H9 (cell line): ENCODE measurements around the gene IL17RE. TPM values are rescaled to one million over a fixed set of nuclear protein-coding genes. Genes with fewer than 3 reads are reported as not detected.

Source experiments
- DNase-seq: peaks from one replicate; pipeline ENCODE4 v3.0.0-alpha.2; 2017
- H2AFZ ChIP-seq: one replicate; pipeline ENCODE4 v1.6.1; 2013; ENCODE audit warnings: mild to moderate bottlenecking, low read length, control low read depth, moderate library complexity
- H2AK5ac ChIP-seq: 2 replicates; pipeline ENCODE4 v1.6.1; 2013; ENCODE audit warnings: low read length, control low read depth, mixed read lengths; ENCODE audit not compliant: insufficient read length
- H2BK120ac ChIP-seq: one replicate; pipeline ENCODE4 v1.6.1; 2013; ENCODE audit warnings: low read depth, mild to moderate bottlenecking, low read length, control low read depth, inconsistent platforms; ENCODE audit not compliant: poor library complexity, severe bottlenecking
- H2BK12ac ChIP-seq: 2 replicates; pipeline ENCODE4 v1.6.1; 2013; ENCODE audit warnings: low read length, control low read depth, mixed read lengths, low read depth; ENCODE audit not compliant: insufficient read length
- H2BK15ac ChIP-seq: 2 replicates; pipeline ENCODE4 v1.6.1; 2013; ENCODE audit warnings: low read depth, low read length, control low read depth
- H2BK20ac ChIP-seq: one replicate; pipeline ENCODE4 v1.6.1; 2013; ENCODE audit warnings: low read depth, mild to moderate bottlenecking, low read length, control low read depth, inconsistent platforms; ENCODE audit not compliant: poor library complexity, severe bottlenecking
- H2BK5ac ChIP-seq: 2 replicates; pipeline ENCODE4 v1.6.1; 2013; ENCODE audit warnings: low read length, control low read depth, mixed read lengths; ENCODE audit not compliant: insufficient read length
- H3K14ac ChIP-seq: 2 replicates; pipeline ENCODE4 v1.6.1; 2013; ENCODE audit warnings: low read length, control low read depth; ENCODE audit not compliant: insufficient read depth
- H3K18ac ChIP-seq: 2 replicates; pipeline ENCODE4 v1.6.1; 2013; ENCODE audit warnings: low read depth, mild to moderate bottlenecking, mixed read lengths, low read length, control low read depth; ENCODE audit not compliant: insufficient read length
- H3K23ac ChIP-seq: 2 replicates; pipeline ENCODE4 v1.6.1; 2013; ENCODE audit warnings: low read length, control low read depth, mixed read lengths, low read depth; ENCODE audit not compliant: insufficient read length
- H3K23me2 ChIP-seq: 2 replicates; pipeline ENCODE4 v1.6.1; 2013; ENCODE audit warnings: low read depth, mild to moderate bottlenecking, mixed read lengths, low read length, control low read depth; ENCODE audit not compliant: insufficient read length, poor library complexity, severe bottlenecking
- H3K27ac ChIP-seq: 2 replicates; pipeline ENCODE4 v1.5.1; 2013; ENCODE audit warnings: low read length, control low read depth, mixed read lengths, low read depth; ENCODE audit not compliant: insufficient read length
- H3K27me3 ChIP-seq: 2 replicates; pipeline ENCODE4 v1.6.1; 2013; ENCODE audit warnings: low read length, control low read depth, inconsistent platforms; ENCODE audit not compliant: insufficient read depth
- H3K4ac ChIP-seq: 2 replicates; pipeline ENCODE4 v1.6.1; 2013; ENCODE audit warnings: low read depth, mild to moderate bottlenecking, control low read depth, inconsistent platforms, low read length, moderate library complexity
- H3K4me1 ChIP-seq: 2 replicates; pipeline ENCODE4 v1.6.1; 2013; ENCODE audit warnings: low read length, control low read depth, inconsistent platforms; ENCODE audit not compliant: insufficient read depth
- H3K4me2 ChIP-seq: 2 replicates; pipeline ENCODE4 v1.6.1; 2013; ENCODE audit warnings: low read length, control low read depth, mixed read lengths; ENCODE audit not compliant: insufficient read length, insufficient read depth
- H3K56ac ChIP-seq: 2 replicates; pipeline ENCODE4 v1.6.1; 2013; ENCODE audit warnings: low read depth, mild to moderate bottlenecking, mixed read lengths, low read length, control low read depth; ENCODE audit not compliant: insufficient read length
- H3K79me1 ChIP-seq: 2 replicates; pipeline ENCODE4 v1.6.1; 2013; ENCODE audit warnings: low read depth, mild to moderate bottlenecking, moderate library complexity, low read length, control low read depth, inconsistent platforms; ENCODE audit not compliant: insufficient read depth, poor library complexity, severe bottlenecking
- H3K79me2 ChIP-seq: 2 replicates; pipeline ENCODE4 v1.6.1; 2013; ENCODE audit warnings: low read length, control low read depth, inconsistent platforms; ENCODE audit not compliant: insufficient read depth
- H3K9ac ChIP-seq: 2 replicates; pipeline ENCODE4 v1.6.1; 2013; ENCODE audit warnings: low read length, control low read depth, mixed read lengths; ENCODE audit not compliant: insufficient read length; ENCODE audit errors: extremely low read depth
- H3K9me3 ChIP-seq: one replicate; pipeline ENCODE4 v1.6.1; 2013; ENCODE audit warnings: low read depth, low read length, inconsistent platforms; ENCODE audit not compliant: control insufficient read depth
- H3T11ph ChIP-seq: one replicate; pipeline ENCODE4 v1.6.1; 2013; ENCODE audit warnings: mild to moderate bottlenecking, low read length, control low read depth, inconsistent platforms
- H4K20me1 ChIP-seq: one replicate; pipeline ENCODE4 v1.6.1; 2013; ENCODE audit not compliant: control insufficient read depth, insufficient read length, insufficient read depth
- H4K5ac ChIP-seq: 2 replicates; pipeline ENCODE4 v1.6.1; 2013; ENCODE audit warnings: low read depth, mild to moderate bottlenecking, mixed read lengths, low read length, control low read depth; ENCODE audit not compliant: insufficient read length
- H4K8ac ChIP-seq: replicated peaks from 2 replicates; pipeline ENCODE4 v1.6.1; 2013; ENCODE audit warnings: low read length, control low read depth, mixed read lengths, low read depth; ENCODE audit not compliant: insufficient read length
- H4K91ac ChIP-seq: 2 replicates; pipeline ENCODE4 v1.6.1; 2013; ENCODE audit warnings: low read depth, mild to moderate bottlenecking, moderate library complexity, mixed read lengths, low read length, control low read depth; ENCODE audit not compliant: insufficient read length
- H3K27ac Mint-ChIP-seq, 3 experiments: 2 replicates in 2 of 3; 3 replicates in 1 of 3; pipeline ENCODE4 v1.8.0; 2020 to 2021; ENCODE audit warnings: mixed read lengths in 3 of 3, mild to moderate bottlenecking in 1 of 3, moderate library complexity in 1 of 3
- H3K27me3 Mint-ChIP-seq: 2 replicates; pipeline ENCODE4 v1.8.0; 2021; ENCODE audit warnings: low read depth, mild to moderate bottlenecking, moderate library complexity, mixed read lengths
- H3K36me3 Mint-ChIP-seq, 3 experiments: 2 replicates in 2 of 3; 3 replicates in 1 of 3; pipeline ENCODE4 v1.8.0; 2020 to 2021; ENCODE audit warnings: low read depth in 3 of 3, mixed read lengths in 3 of 3; ENCODE audit not compliant: insufficient read depth in 1 of 3
- H3K4me1 Mint-ChIP-seq, 2 experiments: 2 replicates each; pipeline ENCODE4 v1.8.0; 2020; ENCODE audit warnings: mixed read lengths in 2 of 2
- H3K4me3 Mint-ChIP-seq, 2 experiments: 2 replicates in 1 of 2; 3 replicates in 1 of 2; pipeline ENCODE4 v1.8.0; 2020 to 2021; ENCODE audit warnings: mild to moderate bottlenecking in 2 of 2, mixed read lengths in 2 of 2, moderate library complexity in 1 of 2
- H3K9me3 Mint-ChIP-seq, 2 experiments: 2 replicates in 1 of 2; 3 replicates in 1 of 2; pipeline ENCODE4 v1.8.0; 2020; ENCODE audit warnings: mild to moderate bottlenecking in 2 of 2, mixed read lengths in 2 of 2, moderate library complexity in 1 of 2
- WGBS: extraction: QIAGEN DNeasy Blood & Tissue Kit; methylation state at CpG from one replicate; pipeline ENCODE4 v1.1.7; 2013; ENCODE audit warnings: missing lambda C conversion rate, low lambda C conversion rate, mixed read lengths; ENCODE audit not compliant: insufficient read length; ENCODE audit errors: extremely low coverage; 5-methylcytosine and 5-hydroxymethylcytosine counted together
- total RNA-seq: library from RNA; stranded (reverse); gene quantifications from 2 replicates; pipeline ENCODE4 v1.2.1, GENCODE V29; 2021
- TF ChIP-seq, protein P1 (sequence below): fragments of 200-600 bp; sonication (generic); conservative IDR thresholded peaks from 3 replicates; pipeline ENCODE4 v1.8.0; 2021; ENCODE audit warnings: antibody characterized with exemption, mild to moderate bottlenecking

Gene IL17RE
- total RNA-seq, 1 experiment from 2014 or later = 2.1 TPM

DNA sequence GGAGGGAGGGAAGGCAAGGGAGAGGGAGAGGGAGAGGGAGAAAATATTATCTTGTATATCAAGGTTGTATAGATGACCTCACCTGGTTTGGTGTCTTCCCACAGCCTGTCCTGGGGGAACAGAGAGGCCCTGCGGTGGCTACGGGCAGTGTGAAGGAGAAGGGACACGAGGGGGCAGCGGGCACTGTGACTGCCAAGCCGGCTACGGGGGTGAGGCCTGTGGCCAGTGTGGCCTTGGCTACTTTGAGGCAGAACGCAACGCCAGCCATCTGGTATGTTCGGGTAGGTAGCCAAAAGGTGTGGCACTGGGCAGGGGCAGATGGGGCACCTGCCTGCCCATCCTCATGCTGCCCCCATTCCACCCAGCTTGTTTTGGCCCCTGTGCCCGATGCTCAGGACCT lies 38.1 kb downstream of the IL17RE start:
- Mint-ChIP-seq H3K27ac (no peak overlapping the region), H3K9me3 (peaks cover 0 to 2% of the 10 kb centered on the region in 2 experiments; a peak in 2 of 5 replicates), H3K36me3 (peaks cover 2 to 39% (median 21%) of the 10 kb centered on the region in 3 experiments; a peak in 6 of 7 replicates), H3K4me3 (no peak overlapping the region), H3K4me1 (0 out of 4 replicates have a peak, but pooled peaks cover 0 to 4% of the 10 kb centered on the region in 2 experiments), H3K27me3 (peaks cover 4% of the 10 kb centered on the region)
- Histone ChIP-seq H3K23me2 (no peaks in the 10 kb centered on the region), H2BK5ac (no peak overlapping the region), H3K79me1 (no peaks in the 10 kb centered on the region), H2AK5ac (no peak overlapping the region), H2BK15ac (no peak overlapping the region), H3K27ac (no peak overlapping the region), H2AFZ (no peak overlapping the region), H4K91ac (no peak overlapping the region), H3K79me2 (no peaks in the 10 kb centered on the region), H3K4ac (no peak overlapping the region), H4K20me1 (no peaks in the 10 kb centered on the region), H3K56ac (no peak overlapping the region), H3K23ac (no peak overlapping the region), H4K5ac (no peak overlapping the region), H2BK12ac (no peak overlapping the region), H3K14ac (no peak overlapping the region; the same call in 1 of the 2 replicates), H3K9me3 (no peaks in the 10 kb centered on the region), H3K18ac (no peak overlapping the region), H2BK20ac (no peak overlapping the region), H4K8ac (no peak overlapping the region), H3K4me2 (no peak overlapping the region), H3K27me3 (no peaks in the 10 kb centered on the region), H2BK120ac (no peak overlapping the region), H3K9ac (no peak overlapping the region), H3T11ph (no peak overlapping the region), H3K4me1 (no peaks in the 10 kb centered on the region)
- TF ChIP-seq, protein P1, sequence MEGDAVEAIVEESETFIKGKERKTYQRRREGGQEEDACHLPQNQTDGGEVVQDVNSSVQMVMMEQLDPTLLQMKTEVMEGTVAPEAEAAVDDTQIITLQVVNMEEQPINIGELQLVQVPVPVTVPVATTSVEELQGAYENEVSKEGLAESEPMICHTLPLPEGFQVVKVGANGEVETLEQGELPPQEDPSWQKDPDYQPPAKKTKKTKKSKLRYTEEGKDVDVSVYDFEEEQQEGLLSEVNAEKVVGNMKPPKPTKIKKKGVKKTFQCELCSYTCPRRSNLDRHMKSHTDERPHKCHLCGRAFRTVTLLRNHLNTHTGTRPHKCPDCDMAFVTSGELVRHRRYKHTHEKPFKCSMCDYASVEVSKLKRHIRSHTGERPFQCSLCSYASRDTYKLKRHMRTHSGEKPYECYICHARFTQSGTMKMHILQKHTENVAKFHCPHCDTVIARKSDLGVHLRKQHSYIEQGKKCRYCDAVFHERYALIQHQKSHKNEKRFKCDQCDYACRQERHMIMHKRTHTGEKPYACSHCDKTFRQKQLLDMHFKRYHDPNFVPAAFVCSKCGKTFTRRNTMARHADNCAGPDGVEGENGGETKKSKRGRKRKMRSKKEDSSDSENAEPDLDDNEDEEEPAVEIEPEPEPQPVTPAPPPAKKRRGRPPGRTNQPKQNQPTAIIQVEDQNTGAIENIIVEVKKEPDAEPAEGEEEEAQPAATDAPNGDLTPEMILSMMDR = no peak
- DNase-seq = no peak
- no CpG with 5 or more reads among the region's 10 CpGs for WGBS
